Measurements from ENCODE around the gene KIAA1210. TPM values are rescaled to one million over a fixed set of nuclear protein-coding genes. Genes with fewer than 3 reads are reported as not detected.

KIAA1210 gene
- total and polyA plus RNA-seq, 2 of the 13 experiments (the other 11 are each of a cell fraction or from before 2014, with no cell fraction given) = not detected

DNA sequence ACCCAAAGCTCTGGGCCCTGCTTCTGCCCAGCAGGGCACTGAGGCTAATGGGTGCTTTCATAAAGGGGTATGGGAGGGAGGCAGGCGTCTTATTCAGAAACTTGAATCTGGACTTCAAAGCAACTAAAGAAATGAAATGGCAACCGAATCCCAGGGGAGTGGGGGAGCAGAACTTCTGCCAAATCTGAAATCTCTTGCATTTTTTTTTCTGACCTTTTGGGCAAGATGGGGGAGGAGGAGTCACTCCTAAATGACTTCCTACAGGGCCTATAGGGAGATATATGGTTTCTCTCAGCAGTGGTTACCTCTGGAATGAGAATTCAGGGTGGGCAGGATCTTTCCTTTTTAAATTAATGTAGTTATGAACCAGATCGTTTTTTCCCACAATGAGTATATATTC, 30.6 kb upstream of the KIAA1210 start (continued):
- TF ChIP-seq, protein P1, sequence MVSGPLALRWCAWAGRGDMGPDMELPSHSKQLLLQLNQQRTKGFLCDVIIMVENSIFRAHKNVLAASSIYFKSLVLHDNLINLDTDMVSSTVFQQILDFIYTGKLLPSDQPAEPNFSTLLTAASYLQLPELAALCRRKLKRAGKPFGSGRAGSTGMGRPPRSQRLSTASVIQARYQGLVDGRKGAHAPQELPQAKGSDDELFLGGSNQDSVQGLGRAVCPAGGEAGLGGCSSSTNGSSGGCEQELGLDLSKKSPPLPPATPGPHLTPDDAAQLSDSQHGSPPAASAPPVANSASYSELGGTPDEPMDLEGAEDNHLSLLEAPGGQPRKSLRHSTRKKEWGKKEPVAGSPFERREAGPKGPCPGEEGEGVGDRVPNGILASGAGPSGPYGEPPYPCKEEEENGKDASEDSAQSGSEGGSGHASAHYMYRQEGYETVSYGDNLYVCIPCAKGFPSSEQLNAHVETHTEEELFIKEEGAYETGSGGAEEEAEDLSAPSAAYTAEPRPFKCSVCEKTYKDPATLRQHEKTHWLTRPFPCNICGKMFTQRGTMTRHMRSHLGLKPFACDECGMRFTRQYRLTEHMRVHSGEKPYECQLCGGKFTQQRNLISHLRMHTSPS (CRISPR knock-in tag; IDR thresholded peaks at IDR 0.05; ENCODE audit: low read depth) = no peak
- TF ChIP-seq JUN (CRISPR knock-in tag; IDR thresholded peaks at IDR 0.05) (no peak), ZNF746 (CRISPR knock-in tag; IDR thresholded peaks at IDR 0.05) (no peak), HIVEP1 (CRISPR knock-in tag; IDR thresholded peaks at IDR 0.05) (no peak), ZNF883 (CRISPR knock-in tag; IDR thresholded peaks at IDR 0.05; ENCODE audit: not compliant biosample characterization) (no peak)
- TF ChIP-seq, protein P2, sequence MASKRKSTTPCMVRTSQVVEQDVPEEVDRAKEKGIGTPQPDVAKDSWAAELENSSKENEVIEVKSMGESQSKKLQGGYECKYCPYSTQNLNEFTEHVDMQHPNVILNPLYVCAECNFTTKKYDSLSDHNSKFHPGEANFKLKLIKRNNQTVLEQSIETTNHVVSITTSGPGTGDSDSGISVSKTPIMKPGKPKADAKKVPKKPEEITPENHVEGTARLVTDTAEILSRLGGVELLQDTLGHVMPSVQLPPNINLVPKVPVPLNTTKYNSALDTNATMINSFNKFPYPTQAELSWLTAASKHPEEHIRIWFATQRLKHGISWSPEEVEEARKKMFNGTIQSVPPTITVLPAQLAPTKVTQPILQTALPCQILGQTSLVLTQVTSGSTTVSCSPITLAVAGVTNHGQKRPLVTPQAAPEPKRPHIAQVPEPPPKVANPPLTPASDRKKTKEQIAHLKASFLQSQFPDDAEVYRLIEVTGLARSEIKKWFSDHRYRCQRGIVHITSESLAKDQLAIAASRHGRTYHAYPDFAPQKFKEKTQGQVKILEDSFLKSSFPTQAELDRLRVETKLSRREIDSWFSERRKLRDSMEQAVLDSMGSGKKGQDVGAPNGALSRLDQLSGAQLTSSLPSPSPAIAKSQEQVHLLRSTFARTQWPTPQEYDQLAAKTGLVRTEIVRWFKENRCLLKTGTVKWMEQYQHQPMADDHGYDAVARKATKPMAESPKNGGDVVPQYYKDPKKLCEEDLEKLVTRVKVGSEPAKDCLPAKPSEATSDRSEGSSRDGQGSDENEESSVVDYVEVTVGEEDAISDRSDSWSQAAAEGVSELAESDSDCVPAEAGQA (IDR thresholded peaks at IDR 0.05; ENCODE audit: low read depth) = no peak
- TF ChIP-seq, protein P2 (CRISPR knock-in tag; IDR thresholded peaks at IDR 0.05; ENCODE audit: borderline replicate concordance) = no peak
- TF ChIP-seq, protein P3, sequence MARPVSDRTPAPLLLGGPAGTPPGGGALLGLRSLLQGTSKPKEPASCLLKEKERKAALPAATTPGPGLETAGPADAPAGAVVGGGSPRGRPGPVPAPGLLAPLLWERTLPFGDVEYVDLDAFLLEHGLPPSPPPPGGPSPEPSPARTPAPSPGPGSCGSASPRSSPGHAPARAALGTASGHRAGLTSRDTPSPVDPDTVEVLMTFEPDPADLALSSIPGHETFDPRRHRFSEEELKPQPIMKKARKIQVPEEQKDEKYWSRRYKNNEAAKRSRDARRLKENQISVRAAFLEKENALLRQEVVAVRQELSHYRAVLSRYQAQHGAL (CRISPR knock-in tag; IDR thresholded peaks at IDR 0.05; ENCODE audit: not compliant biosample characterization) = no peak
- TF ChIP-seq, protein P4, sequence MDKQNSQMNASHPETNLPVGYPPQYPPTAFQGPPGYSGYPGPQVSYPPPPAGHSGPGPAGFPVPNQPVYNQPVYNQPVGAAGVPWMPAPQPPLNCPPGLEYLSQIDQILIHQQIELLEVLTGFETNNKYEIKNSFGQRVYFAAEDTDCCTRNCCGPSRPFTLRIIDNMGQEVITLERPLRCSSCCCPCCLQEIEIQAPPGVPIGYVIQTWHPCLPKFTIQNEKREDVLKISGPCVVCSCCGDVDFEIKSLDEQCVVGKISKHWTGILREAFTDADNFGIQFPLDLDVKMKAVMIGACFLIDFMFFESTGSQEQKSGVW (CRISPR knock-in tag; IDR thresholded peaks at IDR 0.05; ENCODE audit: borderline replicate concordance) = no peak
